SH-SY5Y (cell line): ENCODE measurements around the gene NAT9.

Experiments
- GATA2 ChIP-seq: IDR thresholded peaks from 2 replicates; pipeline ENCODE4 v1.6.1; 2011; ENCODE audit warnings: mild to moderate bottlenecking, low read depth, low read length
- GATA3 ChIP-seq: IDR thresholded peaks from 2 replicates; pipeline ENCODE4 v1.6.1; 2011; ENCODE audit warnings: low read depth, mild to moderate bottlenecking, low read length, moderate library complexity

DNA sequence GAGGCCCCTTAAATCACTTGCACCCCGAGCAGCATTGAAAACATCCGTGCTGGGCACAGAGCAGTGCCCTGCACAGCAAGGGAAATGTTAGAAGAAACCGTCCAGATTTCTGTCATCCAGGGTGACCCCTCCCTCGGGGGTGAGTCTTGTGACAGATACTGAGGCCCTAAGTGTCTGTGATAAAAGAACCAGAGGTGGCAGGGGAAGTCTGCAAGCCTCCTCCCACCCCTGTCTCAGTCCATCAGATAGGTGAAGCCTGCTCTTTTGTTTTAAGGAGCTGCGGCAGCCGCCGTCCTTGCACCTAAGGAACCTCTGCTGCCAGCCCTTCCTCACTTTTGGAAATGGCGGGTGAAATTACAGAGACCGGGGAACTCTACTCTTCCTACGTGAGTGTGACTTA, 845 bp upstream of the NAT9 start:
- no peak for TF ChIP-seq GATA3
- TF ChIP-seq GATA2 = no peak
